Thoracic aorta (tissue), 2 donors: ENCODE results near the gene VMP1. TPM values are rescaled to one million over a fixed set of nuclear protein-coding genes. Genes with fewer than 3 reads are reported as not detected.
"Not testable (repeated sequence)": the region's sequence is repeated elsewhere in the genome, so short reads cannot be mapped to it uniquely, and the experiment has no call there.

ENCODE experiments used
- ATAC-seq: fragments of 150-250 bp; one replicate; pipeline ENCODE4 v1.8.0; 2017; ENCODE audit warnings: low read depth; ENCODE audit not compliant: insufficient number of reproducible peaks, low FRiP score
- DNase-seq: peaks from one replicate; pipeline ENCODE4 v3.0.0-alpha.2; 2020; ENCODE audit warnings: low spot score
- H3K27ac ChIP-seq, 2 donors: fragments of 200-600 bp; sonication (generic); 1 replicate in 1 of 2; 2 replicates in 1 of 2; pipeline ENCODE4 v1.5.1; 2016; ENCODE audit warnings: mild to moderate bottlenecking in 2 of 2, moderate library complexity in 2 of 2
- H3K27me3 ChIP-seq: fragments of 200-600 bp; sonication (generic); replicated peaks from 2 replicates; pipeline ENCODE4 v1.6.0; 2016; ENCODE audit warnings: mild to moderate bottlenecking; ENCODE audit not compliant: insufficient read depth
- H3K36me3 ChIP-seq: fragments of 200-600 bp; sonication (generic); one replicate; pipeline ENCODE4 v1.5.1; 2016
- H3K4me1 ChIP-seq, 2 donors: fragments of 200-600 bp; sonication (generic); 1 replicate in 1 of 2; 2 replicates in 1 of 2; pipeline versions ENCODE4 v1.5.1 to v1.6.0; 2016; ENCODE audit warnings: low read depth in 2 of 2, mild to moderate bottlenecking in 1 of 2; ENCODE audit not compliant: control insufficient read depth in 1 of 2
- H3K4me3 ChIP-seq: fragments of 200-600 bp; sonication (generic); 2 replicates; pipeline ENCODE4 v1.5.1; 2016; ENCODE audit warnings: mild to moderate bottlenecking
- H3K9me3 ChIP-seq: fragments of 200-600 bp; sonication (generic); 2 replicates; pipeline ENCODE4 v1.5.1; 2016
- CTCF ChIP-seq: fragments of 200-600 bp; sonication (generic); IDR thresholded peaks from one replicate; pipeline ENCODE4 v1.5.1; 2019; ENCODE audit warnings: antibody characterized with exemption
- total RNA-seq, 2 donors: library from RNA; depleted of rRNA; stranded (reverse); fragments of >200 nt; gene quantifications; one replicate each; pipeline versions ENCODE4 v1.1.0 to v1.2.3, GENCODE V29; 2016

Gene VMP1
- total RNA-seq, 2 donors from 2014 or later, result 183 to 728 TPM

GRCh38 chr17:59851439-59852375 is 144.3 kb downstream of the VMP1 start:
- peaks cover 29 to 48% of the 10 kb centered on the region in 2 donors for H3K4me1 ChIP-seq
- peak overlapping the region; percentile 0 to 53 for H3K27ac ChIP-seq
- H3K4me3 ChIP-seq, result no peak overlapping the region
- ATAC-seq, result no peak
- H3K9me3 ChIP-seq, result no peaks in the 10 kb centered on the region
- no peaks in the 10 kb centered on the region for H3K27me3 ChIP-seq
- H3K36me3 ChIP-seq, result no peaks in the 10 kb centered on the region
- DNase-seq, result no peak
- no peak for TF ChIP-seq CTCF

- not testable (repeated sequence) for H3K27me3 ChIP-seq, ATAC-seq, DNase-seq, H3K4me3 ChIP-seq, H3K36me3 ChIP-seq, H3K9me3 ChIP-seq
- Histone ChIP-seq H3K4me1 (peaks cover 19 to 37% of the 10 kb centered on the region in 2 donors), H3K27ac (peak overlapping the region in 1 of 2 donors; percentile 53)
These were observed 145.4 kb downstream of the VMP1 start for GRCh38 chr17:59852847-59853167.

- no peaks in the 10 kb centered on the region for H3K9me3 ChIP-seq
- peaks cover 18 to 33% of the 10 kb centered on the region in 2 donors for H3K4me1 ChIP-seq
- ATAC-seq (no peak), DNase-seq (no peak)
- no peak overlapping the region for H3K4me3 ChIP-seq
- peak overlapping the region; percentile 15 to 53 for H3K27ac ChIP-seq
- no peaks in the 10 kb centered on the region for H3K36me3 ChIP-seq
- TF ChIP-seq CTCF, result peak; percentile 9
- H3K27me3 ChIP-seq, result no peaks in the 10 kb centered on the region
These were observed 145.9 kb downstream of the VMP1 start for GRCh38 chr17:59853168-59853918.

GRCh38 chr17:59853919-59854729 is 146.7 kb downstream of the VMP1 start:
- H3K36me3 ChIP-seq, H3K27me3 ChIP-seq, H3K4me3 ChIP-seq, ATAC-seq, H3K9me3 ChIP-seq, DNase-seq: not testable (repeated sequence)
- Histone ChIP-seq H3K27ac (peak overlapping the region; percentile 15 to 53), H3K4me1 (peaks cover 18 to 33% of the 10 kb centered on the region in 2 donors)

- ATAC-seq, result no peak
- H3K27ac ChIP-seq, result no peak overlapping the region
- H3K4me1 ChIP-seq, result peaks cover 8 to 22% of the 10 kb centered on the region in 2 donors
- H3K9me3 ChIP-seq, result no peaks in the 10 kb centered on the region
- no peak overlapping the region for H3K4me3 ChIP-seq
- no peak for TF ChIP-seq CTCF
- H3K27me3 ChIP-seq, result no peaks in the 10 kb centered on the region
- no peak for DNase-seq
- H3K36me3 ChIP-seq, result peaks cover 10% of the 10 kb centered on the region
These were observed 149.7 kb downstream of the VMP1 start for GRCh38 chr17:59856859-59857794.
